HCT116 (cell line): ENCODE data around the gene COX6B2. TPM values are rescaled to one million over a fixed set of nuclear protein-coding genes. Genes with fewer than 3 reads are reported as not detected.

Experiments
- ATAC-seq: fragments of 200-7000 bp; cut with Tn5 transposase; 2 replicates; pipeline ENCODE4 v1.9.1; 2020; ENCODE audit warnings: mild to moderate bottlenecking, moderate library complexity
- BruUV-seq: library from RNA; stranded (reverse); fragments of 400-500 nt; replicated peaks from 2 replicates; lab custom pipeline; 2021; lab: Mats Ljungman, UMichigan
- CTCF ChIA-PET: fragments of 300-600 bp; sonication (Branson Sonifier 250); formaldehyde crosslinking; loops from one replicate; lab custom pipeline; 2021; ENCODE audit warnings: antibody characterized with exemption; lab: Charles Lee
- POLR2A ChIA-PET: fragments of 300-600, 350-600 bp; sonication (Branson Sonifier 250); formaldehyde crosslinking; loops from one replicate; lab custom pipeline; 2021; ENCODE audit warnings: antibody characterized with exemption; lab: Charles Lee
- RAD21 ChIA-PET, 2 experiments: fragments of 300-600 bp; sonication (Branson Sonifier 250); formaldehyde crosslinking; loops; one replicate each; lab custom pipeline; 2023; ENCODE audit warnings: low total read pairs in 2 of 2; ENCODE audit not compliant: uncharacterized antibody in 2 of 2, unreplicated experiment in 2 of 2, low non-redundant PET in 1 of 2; lab: Charles Lee
- DNase-seq: peaks from one replicate; pipeline ENCODE4 v3.0.0-alpha.2; 2010; ENCODE audit warnings: low read depth, low spot score
- H2AFZ ChIP-seq: fragments of 200-600 bp; shearing (Covaris generic), sonication (generic); 2 replicates; pipeline ENCODE4 v1.6.1; 2017; ENCODE audit warnings: low read depth, mixed run types, mixed read lengths, antibody characterized with exemption, low read length; ENCODE audit not compliant: poor library complexity, severe bottlenecking
- H3K27ac ChIP-seq: 2 replicates; pipeline ENCODE4 v1.5.1; 2012; ENCODE audit warnings: low read depth, low read length
- H3K27me3 ChIP-seq: fragments of 200-600 bp; sonication (generic); 2 replicates; pipeline ENCODE4 v1.6.1; 2016; ENCODE audit warnings: mixed run types, low read length, mixed read lengths; ENCODE audit not compliant: insufficient read depth
- H3K36me3 ChIP-seq, 2 experiments: fragments of 200-500 bp in 1 of 2; fragments of 200-600 bp in 1 of 2; sonication (Bioruptor generic) in 1 of 2; sonication (generic) in 1 of 2; 2 replicates each; pipeline versions ENCODE4 v1.5.1 to v1.6.1; 2014 to 2016; ENCODE audit warnings: low read length in 2 of 2, inconsistent platforms in 1 of 2, mixed read lengths in 1 of 2, mixed run types in 1 of 2; ENCODE audit not compliant: insufficient read depth in 2 of 2, control insufficient read depth in 1 of 2
- H3K4me1 ChIP-seq, 2 experiments: fragments of 200-600 bp in 1 of 2; sonication (generic) in 1 of 2; 2 replicates each; pipeline versions ENCODE4 v1.5.1 to v1.6.1; 2012 to 2017; ENCODE audit warnings: low read length in 2 of 2, inconsistent platforms in 1 of 2, mild to moderate bottlenecking in 1 of 2, mixed read lengths in 1 of 2, mixed run types in 1 of 2, moderate library complexity in 1 of 2; ENCODE audit not compliant: insufficient read depth in 2 of 2, control insufficient read depth in 1 of 2
- H3K4me2 ChIP-seq: fragments of 200-600 bp; sonication (generic); 2 replicates; pipeline ENCODE4 v1.6.1; 2017; ENCODE audit warnings: mixed run types, low read length, mixed read lengths
- H3K4me3 ChIP-seq, 2 experiments: fragments of 200-600 bp in 1 of 2; sonication (generic) in 1 of 2; replicated peaks in 1 of 2; 2 replicates each; pipeline ENCODE4 v1.5.1; 2011 to 2016; ENCODE audit warnings: low read length in 2 of 2, control low read depth in 1 of 2, low read depth in 1 of 2, mild to moderate bottlenecking in 1 of 2, mixed read lengths in 1 of 2, mixed run types in 1 of 2
- H3K79me2 ChIP-seq: fragments of 200-600 bp; sonication (generic); 2 replicates; pipeline ENCODE4 v1.6.1; 2017; ENCODE audit warnings: mild to moderate bottlenecking, mixed run types, low read length, moderate library complexity, mixed read lengths; ENCODE audit not compliant: insufficient read depth
- H3K9ac ChIP-seq: fragments of 200-600 bp; sonication (generic); 2 replicates; pipeline ENCODE4 v1.6.1; 2016; ENCODE audit warnings: low read length, mixed read lengths
- H3K9me2 ChIP-seq: fragments of 200-600 bp; sonication (generic), shearing (Covaris generic); 2 replicates; pipeline ENCODE4 v1.6.1; 2017; ENCODE audit warnings: mixed run types, mild to moderate bottlenecking, moderate library complexity; ENCODE audit not compliant: insufficient read depth
- H3K9me3 ChIP-seq, 2 experiments: fragments of 200-500 bp in 1 of 2; fragments of 200-600 bp in 1 of 2; sonication (Bioruptor generic) in 1 of 2; sonication (generic) in 1 of 2; 2 replicates each; pipeline ENCODE4 v1.6.1; 2014 to 2017; ENCODE audit warnings: low read length in 2 of 2, mixed read lengths in 2 of 2, inconsistent platforms in 1 of 2, low read depth in 1 of 2, mild to moderate bottlenecking in 1 of 2, mixed run types in 1 of 2, moderate library complexity in 1 of 2; ENCODE audit not compliant: control insufficient read depth in 1 of 2, insufficient read depth in 1 of 2
- H4K20me1 ChIP-seq: fragments of 200-600 bp; sonication (generic), shearing (Covaris generic); 2 replicates; pipeline ENCODE4 v1.6.1; 2017; ENCODE audit warnings: mixed run types, mild to moderate bottlenecking, moderate library complexity; ENCODE audit not compliant: insufficient read depth
- CTCF ChIP-seq, 3 experiments: fragments of 200-600 bp in 1 of 3; sonication (generic) in 1 of 3; IDR thresholded peaks in 2 of 3; conservative IDR thresholded peaks in 1 of 3; 2 replicates each; pipeline ENCODE4 v1.5.1; 2012 to 2017; ENCODE audit warnings: low read depth in 2 of 3, low read length in 2 of 3, antibody characterized with exemption in 1 of 3, borderline replicate concordance in 1 of 3, control low read depth in 1 of 3, mild to moderate bottlenecking in 1 of 3, mixed read lengths in 1 of 3, mixed run types in 1 of 3, moderate library complexity in 1 of 3; ENCODE audit not compliant: insufficient read depth in 1 of 3
- EGR1 ChIP-seq: IDR thresholded peaks from 2 replicates; pipeline ENCODE4 v1.6.1; 2012; ENCODE audit warnings: low read depth
- ELF1 ChIP-seq: IDR thresholded peaks from 2 replicates; pipeline ENCODE4 v1.6.1; 2012; ENCODE audit warnings: low read depth, borderline replicate concordance
- POLR2AphosphoS5 ChIP-seq: IDR thresholded peaks from 2 replicates; pipeline ENCODE4 v1.6.1; 2011; ENCODE audit warnings: mild to moderate bottlenecking, low read depth, low read length, moderate library complexity
- SIN3A ChIP-seq: IDR thresholded peaks from 2 replicates; pipeline ENCODE4 v1.6.1; 2012; ENCODE audit warnings: low read depth
- ZNF274 ChIP-seq: fragments of 200-500 bp; sonication (Bioruptor generic); IDR thresholded peaks from 2 replicates; pipeline ENCODE4 v1.6.1; 2014; ENCODE audit warnings: mild to moderate bottlenecking, low read depth, low read length, inconsistent platforms
- intact Hi-C: fragments of 100-400 bp; cut with micrococcal nuclease; formaldehyde crosslinking; loops from 2 replicates; pipeline ENCODE4 v1.10.0; 2022
- total RNA-seq: library from RNA; stranded (reverse); gene quantifications from one replicate; pipeline ENCODE4 v1.2.1, GENCODE V29; 2021; ENCODE audit not compliant: unreplicated experiment

COX6B2 gene
- total RNA-seq, 1 experiment from 2014 or later, result 2.4 TPM

- ChIA-PET CTCF (no interaction called here), POLR2A (no interaction called here), RAD21 (no interaction called here)
- TSS peak; percentile 65 for BruUV-seq
- DNase-seq (no peak), ATAC-seq (no peak)
- Histone ChIP-seq H3K27ac (no peak overlapping the region), H3K36me3 (peaks cover 4 to 5% of the 10 kb centered on the region in 2 experiments; a peak in 3 of 4 replicates), H3K27me3 (no peaks in the 10 kb centered on the region), H3K9ac (peak overlapping the region; percentile 85; the same call in 1 of the 2 replicates), H4K20me1 (no peaks in the 10 kb centered on the region), H3K9me3 (no peaks in the 10 kb centered on the region), H3K9me2 (no peaks in the 10 kb centered on the region), H2AFZ (no peak overlapping the region), H3K4me3 (peak overlapping the region; percentile 16 to 74; a peak in 3 of 4 replicates), H3K4me1 (peaks cover 17 to 48% of the 10 kb centered on the region in 2 experiments), H3K4me2 (peak overlapping the region; percentile 98), H3K79me2 (peaks cover 9% of the 10 kb centered on the region; the same call in 1 of the 2 replicates)
- intact Hi-C loops, result no loop called here
- no peak for TF ChIP-seq POLR2AphosphoS5
- TF ChIP-seq EGR1, result no peak
- TF ChIP-seq ZNF274, result no peak
- TF ChIP-seq ELF1, result no peak
- no peak for TF ChIP-seq SIN3A
- no peak for TF ChIP-seq CTCF (IDR thresholded peaks at IDR 0.05 in 2 of 3, conservative IDR thresholded peaks at IDR 0.05 in 1 of 3; ENCODE audit: borderline replicate concordance in 1 of 3, insufficient read depth in 1 of 3, low read depth in 2 of 3, low read length in 2 of 3)
Observed at GRCh38 chr19:55341595-55342531, 12.7 kb downstream of the COX6B2 start.
